Loucy (cell line): ENCODE measurements around the gene NDUFV1.
"Not testable (repeated sequence)": the region's sequence is repeated elsewhere in the genome, so short reads cannot be mapped to it uniquely, and the experiment has no call there.

Experiments
- H2AFZ ChIP-seq: fragments of 200-600 bp; sonication (generic); 2 replicates; pipeline ENCODE4 v1.6.0; 2016; ENCODE audit warnings: antibody characterized with exemption, mild to moderate bottlenecking, low read length, moderate library complexity
- H3F3A ChIP-seq: fragments of 200-600 bp; 2 replicates; pipeline ENCODE4 v1.6.0; 2016; ENCODE audit warnings: antibody characterized with exemption, low read depth, mild to moderate bottlenecking
- H3K27me3 ChIP-seq: fragments of 200-600 bp; sonication (generic); 2 replicates; pipeline ENCODE4 v1.6.1; 2014; ENCODE audit warnings: low read length, mild to moderate bottlenecking; ENCODE audit not compliant: insufficient read depth, poor library complexity, severe bottlenecking
- H3K36me3 ChIP-seq: fragments of 200-600 bp; sonication (generic); 2 replicates; pipeline ENCODE4 v1.6.1; 2016; ENCODE audit warnings: low read length; ENCODE audit not compliant: insufficient read depth
- H3K4me1 ChIP-seq: fragments of 200-600 bp; sonication (generic); 2 replicates; pipeline ENCODE4 v1.5.1; 2014; ENCODE audit warnings: low read length, mild to moderate bottlenecking; ENCODE audit not compliant: insufficient read depth, poor library complexity, severe bottlenecking
- H3K4me2 ChIP-seq: fragments of 200-600 bp; sonication (generic); 2 replicates; pipeline ENCODE4 v1.6.0; 2014; ENCODE audit warnings: antibody characterized with exemption, low read length, low read depth, mild to moderate bottlenecking; ENCODE audit not compliant: poor library complexity, severe bottlenecking
- H3K4me3 ChIP-seq: fragments of 200-600 bp; sonication (generic); 2 replicates; pipeline ENCODE4 v1.5.1; 2014; ENCODE audit warnings: low read length, mild to moderate bottlenecking, mixed read lengths; ENCODE audit not compliant: poor library complexity, severe bottlenecking
- H3K79me2 ChIP-seq: fragments of 200-600 bp; sonication (generic); 2 replicates; pipeline ENCODE4 v1.6.1; 2014; ENCODE audit warnings: low read length; ENCODE audit not compliant: insufficient read depth
- H3K9ac ChIP-seq: fragments of 200-600 bp; sonication (generic); 2 replicates; pipeline ENCODE4 v1.6.0; 2014; ENCODE audit warnings: mild to moderate bottlenecking, low read depth, low read length, moderate library complexity; ENCODE audit not compliant: poor library complexity, severe bottlenecking
- H3K9me2 ChIP-seq: fragments of 200-600 bp; sonication (generic); replicated peaks from 2 replicates; pipeline ENCODE4 v1.6.1; 2016; ENCODE audit warnings: low read depth, low read length, mixed read lengths
- H3K9me3 ChIP-seq: fragments of 200-600 bp; sonication (generic); 2 replicates; pipeline ENCODE4 v1.6.1; 2014; ENCODE audit warnings: mild to moderate bottlenecking, antibody characterized with exemption, low read length, low read depth; ENCODE audit not compliant: insufficient read depth
- H4K20me1 ChIP-seq: fragments of 200-600 bp; sonication (generic); 2 replicates; pipeline ENCODE4 v1.6.0; 2014; ENCODE audit warnings: antibody characterized with exemption, low read length, mild to moderate bottlenecking; ENCODE audit not compliant: insufficient read depth, poor library complexity, severe bottlenecking
- CTCF ChIP-seq: fragments of 200-600 bp; sonication (generic); conservative IDR thresholded peaks from 2 replicates; pipeline ENCODE4 v1.5.1; 2014; ENCODE audit warnings: mild to moderate bottlenecking, antibody characterized with exemption, low read length
- EZH2phosphoT487 ChIP-seq: fragments of 200-600 bp; IDR thresholded peaks from 2 replicates; pipeline ENCODE4 v1.6.1; 2018; ENCODE audit warnings: antibody characterized with exemption, mild to moderate bottlenecking, moderate library complexity, borderline replicate concordance

NDUFV1 gene

GRCh38 chr11:67636962-67637361, 30.2 kb downstream of the NDUFV1 start:
- no peaks in the 10 kb centered on the region for H3K9me2 ChIP-seq
- no peak overlapping the region for H3K4me2 ChIP-seq
- H2AFZ ChIP-seq = no peak overlapping the region
- 0 out of 2 replicates have a peak, but pooled peaks cover 3% of the 10 kb centered on the region for H3F3A ChIP-seq
- no peaks in the 10 kb centered on the region for H3K9me3 ChIP-seq
- no peaks in the 10 kb centered on the region for H4K20me1 ChIP-seq
- no peak overlapping the region for H3K4me3 ChIP-seq
- H3K27me3 ChIP-seq = no peaks in the 10 kb centered on the region
- no peaks in the 10 kb centered on the region for H3K4me1 ChIP-seq
- H3K36me3 ChIP-seq = no peaks in the 10 kb centered on the region
- no peak overlapping the region for H3K9ac ChIP-seq
- TF ChIP-seq CTCF (no peak), EZH2phosphoT487 (no peak)
- no peaks in the 10 kb centered on the region for H3K79me2 ChIP-seq

- not testable (repeated sequence) for H3K4me2 ChIP-seq, H4K20me1 ChIP-seq, H3K27me3 ChIP-seq, H3K9ac ChIP-seq, H3K9me3 ChIP-seq, H3K4me1 ChIP-seq, H2AFZ ChIP-seq, H3K79me2 ChIP-seq, H3K36me3 ChIP-seq, H3K4me3 ChIP-seq, H3K9me2 ChIP-seq, H3F3A ChIP-seq
Observed at GRCh38 chr11:67637441-67637840, 30.7 kb downstream of the NDUFV1 start.

- H3K4me1 ChIP-seq = no peaks in the 10 kb centered on the region
- no peak overlapping the region for H3K9ac ChIP-seq
- no peaks in the 10 kb centered on the region for H3K9me2 ChIP-seq
- H3K27me3 ChIP-seq = no peaks in the 10 kb centered on the region
- no peaks in the 10 kb centered on the region for H3K9me3 ChIP-seq
- no peaks in the 10 kb centered on the region for H3K79me2 ChIP-seq
- no peaks in the 10 kb centered on the region for H3K36me3 ChIP-seq
- H3K4me2 ChIP-seq = no peak overlapping the region
- TF ChIP-seq EZH2phosphoT487 (no peak), CTCF (no peak)
- H3K4me3 ChIP-seq = no peak overlapping the region
- no peak overlapping the region for H2AFZ ChIP-seq
- 0 out of 2 replicates have a peak, but pooled peaks cover 3% of the 10 kb centered on the region for H3F3A ChIP-seq
- no peaks in the 10 kb centered on the region for H4K20me1 ChIP-seq
Observed at GRCh38 chr11:67638535-67639437, 32.0 kb downstream of the NDUFV1 start.
